Measurements from ENCODE around the gene SRD5A1.

Gene SRD5A1

GRCh38 chr5:6716629-6717149, 83.4 kb downstream of the SRD5A1 start:
- TF ChIP-seq, protein P1, sequence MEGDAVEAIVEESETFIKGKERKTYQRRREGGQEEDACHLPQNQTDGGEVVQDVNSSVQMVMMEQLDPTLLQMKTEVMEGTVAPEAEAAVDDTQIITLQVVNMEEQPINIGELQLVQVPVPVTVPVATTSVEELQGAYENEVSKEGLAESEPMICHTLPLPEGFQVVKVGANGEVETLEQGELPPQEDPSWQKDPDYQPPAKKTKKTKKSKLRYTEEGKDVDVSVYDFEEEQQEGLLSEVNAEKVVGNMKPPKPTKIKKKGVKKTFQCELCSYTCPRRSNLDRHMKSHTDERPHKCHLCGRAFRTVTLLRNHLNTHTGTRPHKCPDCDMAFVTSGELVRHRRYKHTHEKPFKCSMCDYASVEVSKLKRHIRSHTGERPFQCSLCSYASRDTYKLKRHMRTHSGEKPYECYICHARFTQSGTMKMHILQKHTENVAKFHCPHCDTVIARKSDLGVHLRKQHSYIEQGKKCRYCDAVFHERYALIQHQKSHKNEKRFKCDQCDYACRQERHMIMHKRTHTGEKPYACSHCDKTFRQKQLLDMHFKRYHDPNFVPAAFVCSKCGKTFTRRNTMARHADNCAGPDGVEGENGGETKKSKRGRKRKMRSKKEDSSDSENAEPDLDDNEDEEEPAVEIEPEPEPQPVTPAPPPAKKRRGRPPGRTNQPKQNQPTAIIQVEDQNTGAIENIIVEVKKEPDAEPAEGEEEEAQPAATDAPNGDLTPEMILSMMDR (conservative IDR thresholded peaks at IDR 0.05; ENCODE audit: low read depth, low read length) = no peak
- no peak overlapping the region for H3K4me3 ChIP-seq (ENCODE audit: low read depth, low read length)

DNA sequence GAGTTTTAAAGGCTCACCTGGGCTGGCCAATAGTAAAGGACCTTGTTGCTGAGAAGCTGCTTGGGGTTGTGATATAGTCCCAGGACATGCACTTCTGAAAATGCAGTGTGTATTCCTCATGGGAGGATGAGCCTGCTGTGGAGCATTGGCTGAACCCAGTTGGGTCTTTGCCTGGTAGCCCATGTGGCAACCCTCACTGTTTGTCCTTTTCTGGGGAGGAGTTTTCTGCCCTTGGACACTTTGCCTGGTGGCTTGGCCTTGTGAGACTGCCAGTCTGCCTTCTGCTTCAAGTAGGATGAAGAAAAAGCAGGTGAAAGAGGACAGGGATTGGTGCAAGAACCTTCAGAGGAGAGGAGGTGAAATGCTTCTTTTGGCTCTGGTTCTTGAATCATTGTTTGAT, 84.0 kb downstream of the SRD5A1 start:
- H3K4me3 ChIP-seq (ENCODE audit: low read depth, low read length) = no peak overlapping the region
- TF ChIP-seq, protein P1 (conservative IDR thresholded peaks at IDR 0.05; ENCODE audit: low read depth, low read length) = no peak
- no peak for DNase-seq (ENCODE audit: low read depth)

More at GRCh38 chr5:6716629-6717149, 83.4 kb downstream of the SRD5A1 start:
- no peak for DNase-seq (ENCODE audit: low read depth)

GRCh38 chr5:6717687-6718086, 84.4 kb downstream of the SRD5A1 start:
- DNase-seq (ENCODE audit: low read depth) = no peak
- TF ChIP-seq, protein P1 (conservative IDR thresholded peaks at IDR 0.05; ENCODE audit: low read depth, low read length) = no peak
- no peak overlapping the region for H3K4me3 ChIP-seq (ENCODE audit: low read depth, low read length)

DNA sequence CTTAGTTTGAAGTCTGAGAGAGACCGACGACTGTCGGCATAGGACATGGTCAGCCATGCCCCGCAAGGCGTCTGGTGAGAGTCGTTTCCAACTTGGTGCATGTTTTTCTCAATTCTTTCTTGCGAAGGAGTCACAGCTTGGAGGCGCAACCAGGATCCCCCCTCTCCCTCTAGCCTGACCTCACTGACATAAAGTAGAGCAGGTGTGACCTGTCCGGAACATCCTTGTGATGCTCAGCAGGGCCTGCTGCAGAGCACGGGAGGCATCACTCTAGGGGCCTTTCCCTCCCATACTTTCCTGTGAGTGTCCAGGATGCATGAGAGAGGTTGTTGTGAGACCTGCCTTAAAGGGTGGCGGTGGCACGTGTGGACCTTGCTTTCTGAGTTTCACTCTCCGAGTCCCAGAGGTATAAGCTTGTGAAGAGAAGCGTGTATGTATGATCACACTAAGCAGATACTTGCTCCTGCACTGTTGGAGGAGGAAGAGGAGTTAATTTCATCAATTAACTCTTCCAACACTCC, 85.0 kb downstream of the SRD5A1 start:
- DNase-seq (ENCODE audit: low read depth) = no peak
- TF ChIP-seq, protein P1 (conservative IDR thresholded peaks at IDR 0.05; ENCODE audit: low read depth, low read length) = no peak
- no peak overlapping the region for H3K4me3 ChIP-seq (ENCODE audit: low read depth, low read length)

- DNase-seq (ENCODE audit: low read depth) = no peak
- TF ChIP-seq, protein P1 (conservative IDR thresholded peaks at IDR 0.05; ENCODE audit: low read depth, low read length) = no peak
- no peak overlapping the region for H3K4me3 ChIP-seq (ENCODE audit: low read depth, low read length)
These were observed 85.5 kb downstream of the SRD5A1 start for GRCh38 chr5:6718718-6719117.

DNA sequence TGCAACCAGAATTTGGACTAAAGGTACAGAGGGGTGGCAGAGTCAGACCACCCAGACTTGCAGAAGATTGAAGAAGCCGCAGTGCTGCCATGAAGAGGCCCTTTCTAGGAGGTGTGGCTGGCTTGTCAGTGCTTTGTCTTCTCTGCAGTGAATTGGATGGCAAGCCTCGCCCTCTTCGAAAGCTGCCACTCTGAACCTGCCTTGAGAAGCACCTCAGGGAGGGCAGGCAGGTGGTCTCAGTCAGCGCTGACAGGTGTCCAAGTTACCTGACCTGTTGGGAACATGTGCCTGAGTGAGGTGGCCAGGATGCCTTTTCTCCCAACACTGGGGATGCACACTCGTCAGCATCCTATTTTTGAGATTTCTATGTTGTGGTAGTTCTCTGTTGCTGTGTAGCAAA, 86.2 kb downstream of the SRD5A1 start:
- TF ChIP-seq, protein P1 (conservative IDR thresholded peaks at IDR 0.05; ENCODE audit: low read depth, low read length) = no peak
- DNase-seq (ENCODE audit: low read depth) = no peak

GRCh38 chr5:6719896-6720560, 86.8 kb downstream of the SRD5A1 start:
- TF ChIP-seq, protein P1 (conservative IDR thresholded peaks at IDR 0.05; ENCODE audit: low read depth, low read length) = no peak
- H3K4me3 ChIP-seq (ENCODE audit: low read depth, low read length) = no peak overlapping the region
- no peak for DNase-seq (ENCODE audit: low read depth)

More for the DNA sequence above, 86.2 kb downstream of the SRD5A1 start:
- H3K4me3 ChIP-seq (ENCODE audit: low read depth, low read length) = no peak overlapping the region

Data from choroid plexus epithelial cell (primary cell).